ENCODE results near the gene OAS3. TPM values are rescaled to one million over a fixed set of nuclear protein-coding genes. Genes with fewer than 3 reads are reported as not detected.

Gene OAS3
- total and polyA plus RNA-seq, 10 of the 15 experiments (the other 5 are each of a cell fraction or from before 2014, with no cell fraction given): 5.1 to 107 (median 18.0) TPM

DNA sequence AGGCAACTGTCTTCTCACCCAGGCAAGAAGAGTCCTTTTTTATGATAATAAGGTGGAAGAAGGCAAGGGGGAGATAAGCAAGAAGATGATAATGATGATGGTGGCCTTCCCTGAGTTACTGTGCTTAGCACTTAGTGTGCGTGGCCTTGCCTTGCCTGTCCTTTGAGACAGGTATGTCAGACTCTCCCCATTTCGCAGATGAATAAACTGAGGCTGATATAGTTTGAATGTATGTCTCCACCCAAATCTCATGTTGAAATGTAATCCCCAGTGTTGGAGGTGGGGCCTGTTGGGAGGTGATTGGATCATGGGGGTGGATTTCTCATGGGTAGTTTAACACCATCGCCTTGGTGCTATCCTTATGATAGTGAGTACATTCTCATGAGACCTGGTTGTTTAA, 8.6 kb upstream of the OAS3 start:
- ATAC-seq (no peak), FAIRE-seq (no peak), DNase-seq (ENCODE audit: low read depth, low spot score) (no peak)
- H3K4me1 ChIP-seq (ENCODE audit: control insufficient read depth, insufficient read depth, low read length): no peaks in the 10 kb centered on the region
- H3K79me2 ChIP-seq (ENCODE audit: control insufficient read depth, insufficient read depth, low read length): no peaks in the 10 kb centered on the region
- POLR2A ChIA-PET: no interaction called here
- H2AFZ ChIP-seq (ENCODE audit: control insufficient read depth, low read depth, low read length): no peak overlapping the region
- TF ChIP-seq USF1 (IDR thresholded peaks at IDR 0.05; ENCODE audit: borderline replicate concordance, extremely low read length, insufficient read depth, low read depth, low read length) (no peak), EZH2 (IDR thresholded peaks at IDR 0.05; ENCODE audit: borderline replicate concordance, control insufficient read depth, low read depth, low read length) (no peak), NR2C1 (IDR thresholded peaks at IDR 0.05) (no peak), NBN (IDR thresholded peaks at IDR 0.05) (no peak), TCF3 (IDR thresholded peaks at IDR 0.05; ENCODE audit: borderline replicate concordance, insufficient read depth, low read depth, low read length) (no peak), TARDBP (IDR thresholded peaks at IDR 0.05; ENCODE audit: borderline replicate concordance) (no peak), BRCA1 (IDR thresholded peaks at IDR 0.05; ENCODE audit: low read depth, low read length) (no peak), ZZZ3 (IDR thresholded peaks at IDR 0.05; ENCODE audit: control insufficient read depth, insufficient read length, low read depth) (no peak), ZNF207 (IDR thresholded peaks at IDR 0.05; ENCODE audit: borderline replicate concordance) (no peak), ESRRA (IDR thresholded peaks at IDR 0.05; ENCODE audit: low read length) (no peak), POU2F2 (IDR thresholded peaks at IDR 0.05; ENCODE audit: borderline replicate concordance, low read depth, low read length) (no peak), FOXK2 (IDR thresholded peaks at IDR 0.05) (no peak), DPF2 (IDR thresholded peaks at IDR 0.05) (no peak), CBFB (IDR thresholded peaks at IDR 0.05; ENCODE audit: low read depth) (no peak), ZSCAN29 (IDR thresholded peaks at IDR 0.05) (no peak), POLR2A (IDR thresholded peaks at IDR 0.05; ENCODE audit: low read depth, low read length) (no peak), ZBED1 (IDR thresholded peaks at IDR 0.05; ENCODE audit: borderline replicate concordance) (no peak)
- TF ChIP-seq, protein P1, sequence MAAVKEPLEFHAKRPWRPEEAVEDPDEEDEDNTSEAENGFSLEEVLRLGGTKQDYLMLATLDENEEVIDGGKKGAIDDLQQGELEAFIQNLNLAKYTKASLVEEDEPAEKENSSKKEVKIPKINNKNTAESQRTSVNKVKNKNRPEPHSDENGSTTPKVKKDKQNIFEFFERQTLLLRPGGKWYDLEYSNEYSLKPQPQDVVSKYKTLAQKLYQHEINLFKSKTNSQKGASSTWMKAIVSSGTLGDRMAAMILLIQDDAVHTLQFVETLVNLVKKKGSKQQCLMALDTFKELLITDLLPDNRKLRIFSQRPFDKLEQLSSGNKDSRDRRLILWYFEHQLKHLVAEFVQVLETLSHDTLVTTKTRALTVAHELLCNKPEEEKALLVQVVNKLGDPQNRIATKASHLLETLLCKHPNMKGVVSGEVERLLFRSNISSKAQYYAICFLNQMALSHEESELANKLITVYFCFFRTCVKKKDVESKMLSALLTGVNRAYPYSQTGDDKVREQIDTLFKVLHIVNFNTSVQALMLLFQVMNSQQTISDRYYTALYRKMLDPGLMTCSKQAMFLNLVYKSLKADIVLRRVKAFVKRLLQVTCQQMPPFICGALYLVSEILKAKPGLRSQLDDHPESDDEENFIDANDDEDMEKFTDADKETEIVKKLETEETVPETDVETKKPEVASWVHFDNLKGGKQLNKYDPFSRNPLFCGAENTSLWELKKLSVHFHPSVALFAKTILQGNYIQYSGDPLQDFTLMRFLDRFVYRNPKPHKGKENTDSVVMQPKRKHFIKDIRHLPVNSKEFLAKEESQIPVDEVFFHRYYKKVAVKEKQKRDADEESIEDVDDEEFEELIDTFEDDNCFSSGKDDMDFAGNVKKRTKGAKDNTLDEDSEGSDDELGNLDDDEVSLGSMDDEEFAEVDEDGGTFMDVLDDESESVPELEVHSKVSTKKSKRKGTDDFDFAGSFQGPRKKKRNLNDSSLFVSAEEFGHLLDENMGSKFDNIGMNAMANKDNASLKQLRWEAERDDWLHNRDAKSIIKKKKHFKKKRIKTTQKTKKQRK (IDR thresholded peaks at IDR 0.05; ENCODE audit: low read depth, low read length): no peak
- TF ChIP-seq, protein P2, sequence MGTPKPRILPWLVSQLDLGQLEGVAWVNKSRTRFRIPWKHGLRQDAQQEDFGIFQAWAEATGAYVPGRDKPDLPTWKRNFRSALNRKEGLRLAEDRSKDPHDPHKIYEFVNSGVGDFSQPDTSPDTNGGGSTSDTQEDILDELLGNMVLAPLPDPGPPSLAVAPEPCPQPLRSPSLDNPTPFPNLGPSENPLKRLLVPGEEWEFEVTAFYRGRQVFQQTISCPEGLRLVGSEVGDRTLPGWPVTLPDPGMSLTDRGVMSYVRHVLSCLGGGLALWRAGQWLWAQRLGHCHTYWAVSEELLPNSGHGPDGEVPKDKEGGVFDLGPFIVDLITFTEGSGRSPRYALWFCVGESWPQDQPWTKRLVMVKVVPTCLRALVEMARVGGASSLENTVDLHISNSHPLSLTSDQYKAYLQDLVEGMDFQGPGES (IDR thresholded peaks at IDR 0.05): no peak
- H3K9ac ChIP-seq (ENCODE audit: control insufficient read depth, insufficient read depth, low read length): no peak overlapping the region
- H3K27ac ChIP-seq (ENCODE audit: control insufficient read depth, insufficient read depth): no peak overlapping the region
- CTCF ChIA-PET: interaction anchor here (1.4 to 2.4 kb wide), 2 partner anchors 27 to 29 kb away, joined by 3 to 7 read pairs; no protein-coding TSS in a partner anchor
- SMC1A ChIA-PET (ENCODE audit: uncharacterized antibody, unreplicated experiment): no interaction called here
- intact Hi-C loops (cut with micrococcal nuclease; ENCODE audit: unreplicated experiment) (no loop called here), in situ Hi-C loops (cut with MboI) (no loop called here)
- 67% methylated on average over 3 of the region's 3 CpGs for WGBS (ENCODE audit: insufficient coverage, insufficient replicate concordance, low lambda C conversion rate, missing lambda C conversion rate)
- no peak overlapping the region for H3K4me3 ChIP-seq
- RAD21 ChIA-PET (ENCODE audit: unreplicated experiment): interaction anchor here (0.7 to 1.7 kb wide), 2 partner anchors 22 to 29 kb away, joined by 3 to 4 read pairs; no protein-coding TSS in a partner anchor
- H3K9me3 ChIP-seq (replicated peaks; ENCODE audit: control insufficient read depth, insufficient read depth, low read length): no peaks in the 10 kb centered on the region; the same call in 2 of the 3 replicates
- no peaks in the 10 kb centered on the region for H4K20me1 ChIP-seq (ENCODE audit: control insufficient read depth, insufficient read depth)
- H3K4me2 ChIP-seq (ENCODE audit: control insufficient read depth, insufficient read depth): no peak overlapping the region
- BruUV-seq (replicated peaks): no TSS peak
- H3K36me3 ChIP-seq (ENCODE audit: control insufficient read depth in 2 of 2, insufficient read depth in 2 of 2, low read length in 1 of 2): no peaks in the 10 kb centered on the region
- H3K27me3 ChIP-seq (replicated peaks in 1 of 2; ENCODE audit: control insufficient read depth in 2 of 2, insufficient read depth in 2 of 2, low read length in 1 of 2): no peaks in the 10 kb centered on the region
